Sigmoid colon (tissue), 7 donors: Measurements from ENCODE around the gene CERS6. TPM values are rescaled to one million over a fixed set of nuclear protein-coding genes. Genes with fewer than 3 reads are reported as not detected.

ENCODE experiments used
- DNase-seq: peaks from one replicate; pipeline ENCODE4 v3.0.0-alpha.2; 2019
- H3K27ac ChIP-seq, 4 donors: fragments of 200-600 bp; sonication (generic); one replicate each; pipeline ENCODE4 v1.5.1; 2016 to 2019; ENCODE audit warnings: mild to moderate bottlenecking in 1 of 4
- H3K27me3 ChIP-seq, 3 donors: fragments of 200-600 bp; sonication (generic); one replicate each; pipeline ENCODE4 v1.5.1; 2019; ENCODE audit warnings: mild to moderate bottlenecking in 1 of 3
- H3K36me3 ChIP-seq, 4 donors: fragments of 200-600 bp; sonication (generic); one replicate each; pipeline ENCODE4 v1.5.1; 2016 to 2019
- H3K4me1 ChIP-seq, 4 donors: fragments of 200-600 bp; sonication (generic); one replicate each; pipeline ENCODE4 v1.5.1; 2017 to 2019
- H3K4me3 ChIP-seq, 4 donors: fragments of 200-600 bp; sonication (generic); one replicate each; pipeline ENCODE4 v1.5.1; 2017 to 2019; ENCODE audit warnings: mild to moderate bottlenecking in 2 of 4, moderate library complexity in 1 of 4
- H3K9me3 ChIP-seq, 4 donors: fragments of 200-600 bp in 3 of 4; sonication (generic) in 3 of 4; one replicate each; pipeline versions ENCODE4 v1.5.1 to v1.6.1; 2013 to 2019
- EP300 ChIP-seq, 4 donors: sonication (generic); formaldehyde crosslinking; IDR thresholded peaks; one replicate each; pipeline ENCODE4 v1.6.1; 2017; ENCODE audit warnings: antibody characterized with exemption in 4 of 4
- POLR2A ChIP-seq, 2 donors: fragments of 450-650 bp; IDR thresholded peaks; one replicate each; pipeline ENCODE4 v1.6.1; 2016; ENCODE audit warnings: antibody characterized with exemption in 2 of 2, mild to moderate bottlenecking in 2 of 2, moderate library complexity in 2 of 2
- POLR2AphosphoS5 ChIP-seq, 4 donors: sonication (generic); formaldehyde crosslinking; IDR thresholded peaks; one replicate each; pipeline ENCODE4 v1.6.1; 2017; ENCODE audit warnings: antibody characterized with exemption in 4 of 4
- WGBS, 2 donors: extraction: QIAGEN DNeasy Blood & Tissue Kit; methylation state at CpG; one replicate each; pipeline ENCODE4 v1.1.7; 2013; 5-methylcytosine and 5-hydroxymethylcytosine counted together
- intact Hi-C: fragments of 100-400 bp; cut with DNase I; formaldehyde crosslinking; loops from one replicate; pipeline ENCODE4 v1.15.1; 2023
- polyA plus RNA-seq, 3 donors: library from polyadenylated mRNA; stranded (reverse); fragments of 200-250 nt; gene quantifications; one replicate each; pipeline ENCODE4 v1.2.3, GENCODE V29; 2013
- total RNA-seq, 4 donors: library from RNA; depleted of rRNA; stranded (reverse); fragments of >200 nt; gene quantifications; one replicate each; pipeline ENCODE4 v1.1.0, GENCODE V29; 2016
- TF ChIP-seq, protein P1 (sequence below), 4 experiments: fragments of 450-650 bp in 3 of 4; fragments of 200-600 bp in 1 of 4; IDR thresholded peaks; one replicate each; pipeline ENCODE4 v1.5.1; 2016 to 2019; ENCODE audit warnings: antibody characterized with exemption in 4 of 4, mild to moderate bottlenecking in 3 of 4, moderate library complexity in 2 of 4
- donor health status: healthy with polysubstance abuse.
- donor health status: Bipolar disorder and iron deficiency.
- donor health status: healthy.

CERS6 gene
- total and polyA plus RNA-seq, 7 donors, result 4.4 to 21.0 (median 11.2) TPM

DNA sequence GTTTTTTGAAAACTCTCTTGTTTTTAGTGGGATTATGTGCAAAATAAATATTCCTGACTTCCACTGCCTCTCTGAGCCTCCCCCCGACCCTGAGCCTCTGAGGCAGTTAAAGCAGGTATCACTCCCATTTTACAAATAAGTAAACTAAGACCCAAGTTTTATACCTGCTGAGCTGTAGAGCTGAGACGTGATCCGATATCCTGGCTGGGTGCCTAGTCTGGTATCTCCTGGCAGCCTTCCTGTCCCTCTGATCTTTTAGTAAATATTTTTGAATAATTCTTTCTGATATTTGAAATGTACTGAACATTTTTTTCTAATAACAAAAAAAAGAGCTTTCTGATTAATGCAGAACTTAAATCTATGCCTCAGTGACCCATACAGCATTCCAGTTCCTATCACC, 238.1 kb downstream of the CERS6 start:
- Histone ChIP-seq H3K4me3 (no peak overlapping the region), H3K27ac (no peak overlapping the region), H3K36me3 (no peaks in the 10 kb centered on the region), H3K4me1 (peaks cover 0 to 24% (median 14%) of the 10 kb centered on the region in 4 donors), H3K9me3 (no peaks in the 10 kb centered on the region), H3K27me3 (no peaks in the 10 kb centered on the region)
- 20 to 71% methylated on average over 3 of the region's 3 CpGs for WGBS, 2 donors
- intact Hi-C loops, result loop anchor here (5.0 kb wide), 1 partner anchor 347 kb away; no protein-coding TSS in a partner anchor
- TF ChIP-seq, protein P1, sequence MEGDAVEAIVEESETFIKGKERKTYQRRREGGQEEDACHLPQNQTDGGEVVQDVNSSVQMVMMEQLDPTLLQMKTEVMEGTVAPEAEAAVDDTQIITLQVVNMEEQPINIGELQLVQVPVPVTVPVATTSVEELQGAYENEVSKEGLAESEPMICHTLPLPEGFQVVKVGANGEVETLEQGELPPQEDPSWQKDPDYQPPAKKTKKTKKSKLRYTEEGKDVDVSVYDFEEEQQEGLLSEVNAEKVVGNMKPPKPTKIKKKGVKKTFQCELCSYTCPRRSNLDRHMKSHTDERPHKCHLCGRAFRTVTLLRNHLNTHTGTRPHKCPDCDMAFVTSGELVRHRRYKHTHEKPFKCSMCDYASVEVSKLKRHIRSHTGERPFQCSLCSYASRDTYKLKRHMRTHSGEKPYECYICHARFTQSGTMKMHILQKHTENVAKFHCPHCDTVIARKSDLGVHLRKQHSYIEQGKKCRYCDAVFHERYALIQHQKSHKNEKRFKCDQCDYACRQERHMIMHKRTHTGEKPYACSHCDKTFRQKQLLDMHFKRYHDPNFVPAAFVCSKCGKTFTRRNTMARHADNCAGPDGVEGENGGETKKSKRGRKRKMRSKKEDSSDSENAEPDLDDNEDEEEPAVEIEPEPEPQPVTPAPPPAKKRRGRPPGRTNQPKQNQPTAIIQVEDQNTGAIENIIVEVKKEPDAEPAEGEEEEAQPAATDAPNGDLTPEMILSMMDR (IDR thresholded peaks at IDR 0.05), result no peak
- DNase-seq, result no peak

DNA sequence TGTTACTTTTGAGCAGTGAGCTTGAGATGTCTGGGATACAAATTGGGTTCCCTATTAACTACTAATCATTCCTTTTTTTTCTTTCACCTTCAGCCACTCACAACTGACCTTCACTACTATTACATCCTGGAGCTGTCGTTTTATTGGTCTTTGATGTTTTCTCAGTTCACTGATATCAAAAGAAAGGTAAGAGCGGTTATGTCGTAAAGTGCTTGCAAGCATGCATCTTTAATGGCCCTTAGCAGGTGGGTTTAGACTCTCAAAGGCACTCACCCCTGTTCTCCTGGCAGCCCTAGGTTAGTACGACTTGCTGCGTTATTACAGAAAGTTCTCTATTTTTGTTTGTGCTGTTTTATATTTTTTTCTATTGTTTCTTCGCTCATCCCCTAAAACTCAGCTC, 238.8 kb downstream of the CERS6 start:
- H3K27ac ChIP-seq, result no peak overlapping the region
- intact Hi-C loops, result loop anchor here (5.0 kb wide), 1 partner anchor 348 kb away; no protein-coding TSS in a partner anchor
- H3K4me1 ChIP-seq, result peaks cover 0 to 30% (median 21%) of the 10 kb centered on the region in 4 donors
- no peaks in the 10 kb centered on the region for H3K27me3 ChIP-seq
- DNase-seq, result no peak
- 23 to 72% methylated on average over 6 of the region's 6 CpGs for WGBS, 2 donors
- H3K36me3 ChIP-seq, result no peaks in the 10 kb centered on the region
- TF ChIP-seq, protein P1 (IDR thresholded peaks at IDR 0.05), result no peak
- TF ChIP-seq POLR2A (IDR thresholded peaks at IDR 0.05) (no peak), EP300 (IDR thresholded peaks at IDR 0.05) (no peak), POLR2AphosphoS5 (IDR thresholded peaks at IDR 0.05) (no peak)
- no peaks in the 10 kb centered on the region for H3K9me3 ChIP-seq
- no peak overlapping the region for H3K4me3 ChIP-seq

DNA sequence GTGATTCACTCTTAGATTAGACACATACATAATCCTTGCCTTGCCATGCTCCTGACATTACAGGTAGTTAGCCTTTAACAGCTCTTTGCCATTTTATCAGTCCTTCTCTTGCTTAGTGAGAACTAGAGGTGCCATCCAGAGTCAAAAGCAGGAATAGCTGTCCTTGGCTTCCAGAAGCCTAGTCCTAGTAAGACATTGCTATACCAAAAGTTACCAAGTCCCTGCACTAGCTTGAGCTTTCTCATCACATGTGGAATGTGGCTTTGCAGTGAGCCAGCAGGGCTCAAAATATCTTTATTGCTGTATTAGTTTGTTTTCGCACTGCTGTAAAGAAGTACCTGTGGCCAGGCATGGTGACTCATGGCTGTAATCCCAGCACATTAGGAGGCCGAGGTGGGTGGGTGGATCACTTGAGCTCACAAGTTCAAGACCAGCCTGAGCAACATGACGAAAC, 241.6 kb downstream of the CERS6 start:
- Histone ChIP-seq H3K9me3 (no peaks in the 10 kb centered on the region), H3K27ac (no peak overlapping the region), H3K4me1 (peaks cover 0 to 34% (median 22%) of the 10 kb centered on the region in 4 donors), H3K4me3 (no peak overlapping the region), H3K36me3 (no peaks in the 10 kb centered on the region), H3K27me3 (no peaks in the 10 kb centered on the region)
- intact Hi-C loops, result loop anchor here (2.0 kb wide), 1 partner anchor 243 kb away; no protein-coding TSS in a partner anchor
- TF ChIP-seq, protein P1 (IDR thresholded peaks at IDR 0.05), result no peak
- TF ChIP-seq POLR2AphosphoS5 (IDR thresholded peaks at IDR 0.05) (no peak), EP300 (IDR thresholded peaks at IDR 0.05) (no peak), POLR2A (IDR thresholded peaks at IDR 0.05) (no peak)
- no peak for DNase-seq
- WGBS, 2 donors, result 31 to 74% methylated on average over 3 of the region's 3 CpGs

DNA sequence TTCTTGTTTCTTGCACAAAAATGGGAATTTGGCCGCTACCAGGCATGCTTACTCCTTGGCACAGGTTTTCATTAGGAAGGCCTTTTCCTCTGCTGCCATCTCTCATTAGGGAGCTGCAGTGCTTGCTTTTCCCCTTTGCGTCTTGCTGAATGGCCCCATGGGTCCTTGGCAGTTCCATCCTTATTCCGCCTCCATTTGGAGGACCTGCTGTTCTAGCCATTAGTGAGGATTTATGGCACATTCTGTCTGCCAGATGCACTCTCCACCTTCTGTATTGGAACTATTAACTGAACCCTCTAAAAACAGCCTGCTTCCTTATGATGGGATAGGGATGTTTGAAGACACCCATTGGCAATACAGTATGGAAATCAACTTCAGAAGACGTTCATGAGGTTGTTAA, 242.9 kb downstream of the CERS6 start:
- H3K36me3 ChIP-seq, result no peaks in the 10 kb centered on the region
- DNase-seq, result peak; percentile 71
- H3K9me3 ChIP-seq, result no peaks in the 10 kb centered on the region
- peak overlapping the region; percentile 31 to 71 (median 49) for H3K27ac ChIP-seq
- intact Hi-C loops, result loop anchor here (2.0 kb wide), 1 partner anchor 244 kb away; no protein-coding TSS in a partner anchor
- no peaks in the 10 kb centered on the region for H3K27me3 ChIP-seq
- 86 to 88% methylated on average over 4 of the region's 4 CpGs for WGBS, 2 donors
- H3K4me3 ChIP-seq, result no peak overlapping the region
- H3K4me1 ChIP-seq, result peaks cover 0 to 34% (median 22%) of the 10 kb centered on the region in 4 donors
- TF ChIP-seq POLR2A (IDR thresholded peaks at IDR 0.05), result no peak
- peak in 1 of 4 donors; percentile 20 for TF ChIP-seq EP300 (IDR thresholded peaks at IDR 0.05)
- TF ChIP-seq, protein P1 (IDR thresholded peaks at IDR 0.05), result no peak
- peak in 2 of 4 donors; percentile 64 for TF ChIP-seq POLR2AphosphoS5 (IDR thresholded peaks at IDR 0.05)
